GM12891 (cell line): ENCODE measurements around the gene USP10.
A peak's percentile ranks its signal among the peaks of the same experiment; 100 is the strongest.

ENCODE experiments used
- DNase-seq: peaks from one replicate; pipeline ENCODE4 v3.0.0; 2011; ENCODE audit warnings: low spot score; ENCODE audit not compliant: insufficient read length
- FAIRE-seq: peaks from 2 replicates; lab custom pipeline; 2011; peaks lifted over from hg19 to GRCh38; lab: Jason Lieb, UNC
- PAX5 ChIP-seq: IDR thresholded peaks from 2 replicates; pipeline ENCODE4 v1.6.1; 2011; ENCODE audit warnings: low read length, moderate library complexity, mild to moderate bottlenecking; ENCODE audit not compliant: insufficient read depth, severe bottlenecking
- POLR2A ChIP-seq: IDR thresholded peaks from 2 replicates; pipeline ENCODE4 v1.6.1; 2011; ENCODE audit warnings: low read depth, low read length, control low read depth
- POLR2AphosphoS5 ChIP-seq: IDR thresholded peaks from 2 replicates; pipeline ENCODE4 v1.6.1; 2011; ENCODE audit warnings: low read depth, low read length, control low read depth
- POU2F2 ChIP-seq: IDR thresholded peaks from 2 replicates; pipeline ENCODE4 v1.6.1; 2011; ENCODE audit warnings: low read depth, mild to moderate bottlenecking, control low read depth, low read length, moderate library complexity
- SPI1 ChIP-seq: IDR thresholded peaks from 2 replicates; pipeline ENCODE4 v1.6.1; 2011; ENCODE audit warnings: low read depth, low read length, control low read depth
- TAF1 ChIP-seq: IDR thresholded peaks from 2 replicates; pipeline ENCODE4 v1.6.1; 2011; ENCODE audit warnings: low read depth, low read length, control low read depth

The USP10 gene

DNA sequence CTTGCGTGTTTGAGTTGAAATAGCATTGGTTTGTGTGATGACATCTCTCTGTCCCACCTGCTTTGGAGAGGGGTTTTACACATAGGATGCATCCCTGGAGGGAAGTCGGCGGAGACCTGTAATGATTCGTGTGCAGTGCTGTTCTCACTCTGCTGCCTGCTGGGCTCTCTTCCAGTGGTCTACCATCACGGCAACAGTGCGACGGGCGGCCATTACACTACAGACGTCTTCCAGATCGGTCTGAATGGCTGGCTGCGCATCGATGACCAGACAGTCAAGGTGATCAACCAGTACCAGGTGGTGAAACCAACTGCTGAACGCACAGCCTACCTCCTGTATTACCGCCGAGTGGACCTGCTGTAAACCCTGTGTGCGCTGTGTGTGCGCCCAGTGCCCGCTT lies 78.9 kb downstream of the USP10 start:
- FAIRE-seq: no peak
- TF ChIP-seq SPI1: no peak
- no peak for TF ChIP-seq POLR2AphosphoS5
- TF ChIP-seq POU2F2: no peak
- no peak for TF ChIP-seq POLR2A
- TF ChIP-seq TAF1: no peak
- no peak for TF ChIP-seq PAX5
- DNase-seq: no peak

DNA sequence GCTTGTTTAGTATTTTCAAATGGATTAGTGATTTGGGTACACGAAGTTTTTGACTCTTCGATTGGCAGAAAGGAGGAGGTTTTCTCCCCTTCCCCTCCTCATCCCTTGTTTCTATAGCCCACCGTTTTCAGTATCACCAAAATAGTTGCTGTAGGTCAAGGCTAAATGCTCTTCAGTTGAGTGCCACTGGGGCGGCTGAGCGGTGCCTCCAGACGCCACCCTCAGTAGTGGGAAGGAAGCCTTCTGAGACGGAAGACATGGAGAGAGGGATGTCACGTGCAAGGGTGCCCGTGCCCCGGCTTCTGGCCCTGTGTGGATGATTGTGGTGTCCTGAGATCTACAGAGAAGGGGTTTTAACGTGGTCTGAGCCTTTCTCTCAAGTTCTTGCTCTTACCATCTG lies 80.3 kb downstream of the USP10 start:
- DNase-seq (no peak), FAIRE-seq (no peak)
- no peak for TF ChIP-seq POLR2A
- no peak for TF ChIP-seq TAF1
- TF ChIP-seq POLR2AphosphoS5: no peak
- no peak for TF ChIP-seq PAX5
- no peak for TF ChIP-seq SPI1

DNA sequence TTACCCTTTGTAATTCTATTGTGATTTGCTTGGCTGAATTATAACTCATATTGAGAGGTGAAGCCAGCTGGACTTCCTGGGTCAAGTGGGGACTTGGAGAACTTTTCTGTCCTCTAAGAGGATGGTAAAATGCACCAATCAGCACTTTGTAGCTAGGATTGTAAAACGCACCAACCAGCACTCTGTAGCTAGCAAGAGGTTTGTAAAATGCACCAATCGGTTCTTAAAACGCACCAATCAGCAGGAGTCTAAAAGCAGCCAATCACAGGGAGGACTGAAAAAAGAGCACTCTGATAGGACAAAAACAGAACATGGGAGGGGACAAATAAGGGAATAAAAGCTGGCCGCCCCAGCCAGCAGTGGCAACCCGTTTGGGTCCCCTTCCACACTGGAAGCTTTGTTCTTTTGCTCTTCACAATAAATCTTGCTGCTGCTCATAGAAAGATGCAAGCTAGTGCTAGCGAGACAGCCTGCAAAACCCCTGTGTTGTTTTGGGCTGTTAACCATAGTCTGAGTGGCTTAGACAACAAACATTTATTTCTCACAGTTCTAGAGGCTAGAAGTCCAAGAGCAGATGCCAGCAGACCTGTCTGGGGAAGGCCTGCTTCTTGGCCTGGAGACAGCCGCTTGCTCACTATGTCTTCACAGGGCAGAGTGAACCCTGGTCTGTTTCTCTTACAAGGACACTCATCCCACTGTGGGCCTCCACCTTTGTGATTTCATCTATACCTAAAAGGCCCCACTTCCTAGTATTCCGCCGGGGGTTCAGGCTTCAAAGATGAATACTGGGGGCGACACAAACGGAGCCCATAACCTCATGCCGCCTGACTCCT lies 81.0 kb downstream of the USP10 start:
- FAIRE-seq (no peak), DNase-seq (no peak)
- TF ChIP-seq POLR2A: no peak
- no peak for TF ChIP-seq PAX5
- no peak for TF ChIP-seq TAF1
- TF ChIP-seq POLR2AphosphoS5: no peak
- TF ChIP-seq SPI1: no peak
- no peak for TF ChIP-seq POU2F2

- no peak for TF ChIP-seq POU2F2
- TF ChIP-seq PAX5: no peak
- TF ChIP-seq TAF1: no peak
- no peak for DNase-seq
- no peak for FAIRE-seq
Observed at GRCh38 chr16:84782846-84783245, 83.0 kb downstream of the USP10 start.

- no peak for FAIRE-seq
- TF ChIP-seq POLR2AphosphoS5 (no peak), POLR2A (no peak), PAX5 (no peak), SPI1 (no peak), POU2F2 (no peak), TAF1 (no peak)
- no peak for DNase-seq
Observed at GRCh38 chr16:84785843-84786581, 86.2 kb downstream of the USP10 start.

DNA sequence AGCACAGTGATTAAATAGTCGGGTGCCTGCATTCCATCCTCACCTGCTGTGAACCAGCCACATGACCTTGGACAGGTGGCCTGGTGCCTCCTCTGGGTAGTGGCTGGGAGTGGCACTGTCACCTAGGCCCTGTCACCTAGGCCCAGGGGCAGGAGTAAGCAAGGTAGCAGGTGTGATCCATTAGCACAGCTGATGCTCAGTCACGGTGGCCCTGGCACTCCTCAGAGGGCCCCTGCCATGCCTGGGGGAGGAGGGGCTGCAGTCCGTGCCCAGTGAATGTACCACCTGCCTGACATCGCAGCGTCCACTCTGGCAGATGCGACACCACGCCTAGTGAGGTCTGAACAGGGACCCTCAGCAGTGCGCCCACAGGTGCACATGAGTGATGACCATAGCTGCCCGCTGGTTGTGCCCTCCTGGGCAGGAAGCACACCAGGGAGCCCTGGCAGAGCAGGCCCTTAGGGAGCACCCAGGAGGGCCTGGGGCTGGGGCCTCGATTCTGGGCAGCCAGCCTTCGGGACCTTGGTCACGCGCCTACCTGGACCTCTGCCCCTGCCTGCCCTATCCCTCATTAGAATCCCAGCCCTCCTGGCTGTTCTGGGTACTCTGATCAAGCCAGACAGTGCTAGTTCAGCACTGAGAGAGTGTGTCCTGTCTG lies 86.9 kb downstream of the USP10 start:
- TF ChIP-seq PAX5 (no peak), POLR2A (no peak), SPI1 (no peak), POLR2AphosphoS5 (no peak), POU2F2 (no peak), TAF1 (no peak)
- no peak for FAIRE-seq
- DNase-seq: no peak

DNA sequence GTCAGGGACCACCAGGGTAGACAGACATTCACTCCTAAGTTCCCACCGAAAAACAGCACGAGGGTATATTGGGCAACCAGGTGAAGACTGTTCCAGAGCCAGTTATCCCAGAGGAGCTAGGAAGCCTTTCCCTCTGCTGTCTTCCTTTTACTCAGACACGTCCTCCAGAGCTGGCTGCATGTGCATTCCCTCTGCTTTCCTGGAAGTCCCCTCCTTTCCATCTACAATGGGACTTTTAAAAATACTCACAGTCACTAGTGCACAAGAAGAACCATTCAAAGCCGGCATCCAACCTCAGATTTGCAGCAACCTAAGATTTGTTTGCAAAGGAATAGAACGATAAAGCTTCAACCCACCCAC lies 87.4 kb downstream of the USP10 start:
- FAIRE-seq (peak; percentile 28), DNase-seq (no peak)

GRCh38 chr16:84788920-84789391 lies 89.2 kb downstream of the USP10 start:
- DNase-seq: no peak
- TF ChIP-seq SPI1: no peak
- TF ChIP-seq POLR2AphosphoS5: no peak
- no peak for FAIRE-seq

More for the DNA sequence above, 87.4 kb downstream of the USP10 start:
- TF ChIP-seq TAF1 (no peak), POLR2A (no peak), POLR2AphosphoS5 (no peak), PAX5 (no peak), POU2F2 (no peak), SPI1 (no peak)

GRCh38 chr16:84789431-84789830 lies 89.6 kb downstream of the USP10 start:
- DNase-seq: no peak
- no peak for TF ChIP-seq SPI1
- TF ChIP-seq TAF1: no peak
- no peak for TF ChIP-seq PAX5
- TF ChIP-seq POLR2AphosphoS5: no peak
- TF ChIP-seq POLR2A: no peak
- no peak for FAIRE-seq
